GM12878 (cell line): Measurements from ENCODE around the gene OR10V1. TPM values are rescaled to one million over a fixed set of nuclear protein-coding genes. Genes with fewer than 3 reads are reported as not detected.

Experiments used
- ATAC-seq: fragments of 200-7000 bp; cut with Tn5 transposase; 3 replicates; pipeline ENCODE4 v1.9.1; 2020; ENCODE audit warnings: mild to moderate bottlenecking, moderate library complexity
- BruUV-seq: library from RNA; stranded (reverse); fragments of 400-500 nt; replicated peaks from 2 replicates; lab custom pipeline; 2021; lab: Mats Ljungman, UMichigan
- CTCF ChIA-PET: fragments of 300-600 bp; sonication (Branson Sonifier 250); formaldehyde crosslinking; extraction: SDS; loops from one replicate; lab custom pipeline; 2021; ENCODE audit warnings: inconsistent platforms; lab: Yijun Ruan, JAX
- POLR2A ChIA-PET: fragments of 350-600 bp; formaldehyde crosslinking; extraction: SDS; loops from one replicate; lab custom pipeline; 2021; ENCODE audit warnings: inconsistent platforms; lab: Charles Lee
- RAD21 ChIA-PET: fragments of 300-600 bp; sonication (Branson Sonifier 250); formaldehyde crosslinking; loops from one replicate; lab custom pipeline; 2023; ENCODE audit warnings: antibody characterized with exemption; ENCODE audit not compliant: unreplicated experiment; lab: Charles Lee
- SMC1A ChIA-PET: fragments of 300-600 bp; sonication (Branson Sonifier 250); formaldehyde crosslinking; loops from one replicate; lab custom pipeline; 2023; ENCODE audit not compliant: unreplicated experiment, uncharacterized antibody; lab: Charles Lee
- DNase-seq: peaks from one replicate; pipeline ENCODE4 v3.0.0-alpha.2; 2011; ENCODE audit warnings: low read depth, low spot score
- FAIRE-seq: peaks from 3 replicates; lab custom pipeline; 2011; peaks lifted over from hg19 to GRCh38; lab: Jason Lieb, UNC
- H2AFZ ChIP-seq: 2 replicates; pipeline ENCODE4 v1.6.0; 2011; ENCODE audit warnings: low read depth, low read length, control low read depth; ENCODE audit not compliant: control insufficient read depth
- H3K27ac ChIP-seq: 2 replicates; pipeline ENCODE4 v1.5.1; 2011; ENCODE audit warnings: control low read depth; ENCODE audit not compliant: control insufficient read depth, insufficient read depth
- H3K27me3 ChIP-seq, 2 experiments: replicated peaks in 1 of 2; 2 replicates each; pipeline versions ENCODE4 v1.6.0 to v1.6.1; 2011; ENCODE audit warnings: low read length in 1 of 2; ENCODE audit not compliant: control insufficient read depth in 2 of 2, insufficient read depth in 2 of 2
- H3K36me3 ChIP-seq, 2 experiments: 2 replicates each; pipeline ENCODE4 v1.5.1; 2011; ENCODE audit warnings: low read length in 1 of 2; ENCODE audit not compliant: control insufficient read depth in 2 of 2, insufficient read depth in 2 of 2
- H3K4me1 ChIP-seq: 2 replicates; pipeline ENCODE4 v1.6.1; 2011; ENCODE audit warnings: mild to moderate bottlenecking, low read length, moderate library complexity, mixed read lengths; ENCODE audit not compliant: control insufficient read depth, insufficient read depth
- H3K4me2 ChIP-seq: 2 replicates; pipeline ENCODE4 v1.6.0; 2011; ENCODE audit warnings: control low read depth; ENCODE audit not compliant: control insufficient read depth, insufficient read depth
- H3K4me3 ChIP-seq: fragments of 200-600 bp; sonication (generic); 2 replicates; pipeline ENCODE4 v1.5.1; 2016
- H3K79me2 ChIP-seq: 2 replicates; pipeline ENCODE4 v1.6.0; 2011; ENCODE audit warnings: low read length; ENCODE audit not compliant: control insufficient read depth, insufficient read depth
- H3K9ac ChIP-seq: 2 replicates; pipeline ENCODE4 v1.8.0; 2011; ENCODE audit warnings: low read length, control low read depth, mixed read lengths; ENCODE audit not compliant: control insufficient read depth, insufficient read depth
- H3K9me3 ChIP-seq: replicated peaks from 3 replicates; pipeline ENCODE4 v1.5.1; 2011; ENCODE audit warnings: mild to moderate bottlenecking, low read length; ENCODE audit not compliant: control insufficient read depth, insufficient read depth
- H4K20me1 ChIP-seq: 2 replicates; pipeline ENCODE4 v1.6.0; 2011; ENCODE audit not compliant: control insufficient read depth, insufficient read depth
- ATF7 ChIP-seq: fragments of 450-650 bp; IDR thresholded peaks from 2 replicates; pipeline ENCODE4 v1.6.1; 2016; ENCODE audit warnings: low read depth, mild to moderate bottlenecking
- HCFC1 ChIP-seq: fragments of 150-350 bp; IDR thresholded peaks from 2 replicates; pipeline ENCODE4 v1.6.1; 2014; ENCODE audit warnings: low read length
- HDAC2 ChIP-seq: fragments of 200-600 bp; sonication (generic); IDR thresholded peaks from 2 replicates; pipeline ENCODE4 v1.6.1; 2017
- JUNB ChIP-seq: IDR thresholded peaks from 2 replicates; pipeline ENCODE4 v1.6.1; 2016; ENCODE audit warnings: antibody characterized with exemption, mild to moderate bottlenecking
- KAT2A ChIP-seq: conservative IDR thresholded peaks from 2 replicates; pipeline ENCODE4 v1.6.1; 2011; ENCODE audit warnings: low read depth, low read length; ENCODE audit not compliant: control insufficient read depth
- KLF5 ChIP-seq: fragments of 450-650 bp; IDR thresholded peaks from 2 replicates; pipeline ENCODE4 v1.6.1; 2014; ENCODE audit warnings: mild to moderate bottlenecking; ENCODE audit not compliant: partially characterized antibody
- MTA2 ChIP-seq: fragments of 450-650 bp; IDR thresholded peaks from 2 replicates; pipeline ENCODE4 v1.6.1; 2016; ENCODE audit warnings: low read depth, mild to moderate bottlenecking, moderate library complexity
- NBN ChIP-seq: fragments of 450-650 bp; IDR thresholded peaks from 2 replicates; pipeline ENCODE4 v1.6.1; 2016
- NFYB ChIP-seq: IDR thresholded peaks from 2 replicates; pipeline ENCODE4 v1.6.1; 2011; ENCODE audit warnings: low read depth, mild to moderate bottlenecking, low read length, improper control_type of control experiment, moderate library complexity; ENCODE audit not compliant: insufficient read depth
- NRF1 ChIP-seq: conservative IDR thresholded peaks from 2 replicates; pipeline ENCODE4 v1.6.1; 2011; ENCODE audit warnings: mild to moderate bottlenecking, low read depth, low read length, improper control_type of control experiment
- POLR2AphosphoS2 ChIP-seq: IDR thresholded peaks from 2 replicates; pipeline ENCODE4 v1.6.1; 2011; ENCODE audit warnings: low read depth, mild to moderate bottlenecking, low read length, improper control_type of control experiment, moderate library complexity
- POLR2AphosphoS5 ChIP-seq: IDR thresholded peaks from 2 replicates; pipeline ENCODE4 v1.6.1; 2011; ENCODE audit warnings: mild to moderate bottlenecking, low read length, inconsistent platforms
- SMARCA5 ChIP-seq: fragments of 450-650 bp; IDR thresholded peaks from 2 replicates; pipeline ENCODE4 v1.6.1; 2017; ENCODE audit warnings: mild to moderate bottlenecking
- SREBF1 ChIP-seq: IDR thresholded peaks from 2 replicates; pipeline ENCODE4 v1.6.1; 2012; ENCODE audit warnings: mild to moderate bottlenecking, low read length
- TCF12 ChIP-seq: IDR thresholded peaks from 2 replicates; pipeline ENCODE4 v1.6.1; 2011; ENCODE audit warnings: low read depth, mild to moderate bottlenecking, low read length
- ZBTB4 ChIP-seq: fragments of 450-650 bp; formaldehyde crosslinking; IDR thresholded peaks from 2 replicates; pipeline ENCODE4 v1.4.0; 2022; ENCODE audit warnings: mild to moderate bottlenecking, moderate library complexity
- WGBS: methylation state at CpG from one replicate; pipeline ENCODE4 v1.1.6; 2016; ENCODE audit warnings: low lambda C conversion rate; ENCODE audit not compliant: insufficient replicate concordance, insufficient coverage; ENCODE audit errors: missing lambda C conversion rate; 5-methylcytosine and 5-hydroxymethylcytosine counted together
- in situ Hi-C: fragments of 300-500 bp; cut with MboI; formaldehyde crosslinking; loops from 9 replicates; pipeline ENCODE4 v1.14.3; 2018; ENCODE audit warnings: mixed read lengths
- intact Hi-C: fragments of 100-400 bp; cut with micrococcal nuclease; formaldehyde crosslinking; loops from one replicate; pipeline ENCODE4 v1.14.2; 2022; ENCODE audit not compliant: unreplicated experiment
- polyA plus RNA-seq, 11 experiments: library from polyadenylated mRNA; depleted of rRNA in 4 of 11; unstranded in 6 of 11; stranded (reverse) in 5 of 11; fragments of >200 nt; fragmentation: Nextera tagmentation in 4 of 11; fragmentation: Illumina TruSeq in 1 of 11; extraction: Ambion mirVana in 4 of 11; extraction: Trizol in 1 of 11; gene quantifications; 1 replicate in 1 of 11; 2 replicates in 10 of 11; pipeline versions ENCODE4 v1.2.1 to v1.2.3, GENCODE V29; 2011 to 2016; ENCODE audit warnings: inconsistent platforms in 2 of 11, missing spikeins in 2 of 11, low read depth in 1 of 11
- total RNA-seq, 4 experiments: library from RNA; depleted of rRNA in 3 of 4; stranded (reverse); fragments of >200 nt in 3 of 4; fragmentation: Illumina TruSeq in 1 of 4; extraction: Trizol in 1 of 4; gene quantifications; 2 replicates each; pipeline versions ENCODE4 v1.2.1 to v1.2.3, GENCODE V29; 2013 to 2021
- TF ChIP-seq, protein P1 (sequence below), 3 experiments: IDR thresholded peaks in 2 of 3; conservative IDR thresholded peaks in 1 of 3; 2 replicates each; pipeline ENCODE4 v1.5.1; 2011; ENCODE audit warnings: low read depth in 3 of 3, low read length in 3 of 3, mild to moderate bottlenecking in 3 of 3, control low read depth in 2 of 3, moderate library complexity in 2 of 3, inconsistent platforms in 1 of 3, mixed read lengths in 1 of 3; ENCODE audit not compliant: control insufficient read depth in 2 of 3, insufficient read depth in 1 of 3; ENCODE audit errors: extremely low read depth in 1 of 3
- TF ChIP-seq, protein P2 (sequence below): fragments of 450-650 bp; IDR thresholded peaks from 2 replicates; pipeline ENCODE4 v1.6.1; 2018; ENCODE audit warnings: mild to moderate bottlenecking, low read depth, moderate library complexity; ENCODE audit not compliant: partially characterized antibody

The OR10V1 gene
- total and polyA plus RNA-seq, 10 of the 15 experiments (the other 5 are each of a cell fraction or from before 2014, with no cell fraction given) = not detected

- TF ChIP-seq, protein P1, sequence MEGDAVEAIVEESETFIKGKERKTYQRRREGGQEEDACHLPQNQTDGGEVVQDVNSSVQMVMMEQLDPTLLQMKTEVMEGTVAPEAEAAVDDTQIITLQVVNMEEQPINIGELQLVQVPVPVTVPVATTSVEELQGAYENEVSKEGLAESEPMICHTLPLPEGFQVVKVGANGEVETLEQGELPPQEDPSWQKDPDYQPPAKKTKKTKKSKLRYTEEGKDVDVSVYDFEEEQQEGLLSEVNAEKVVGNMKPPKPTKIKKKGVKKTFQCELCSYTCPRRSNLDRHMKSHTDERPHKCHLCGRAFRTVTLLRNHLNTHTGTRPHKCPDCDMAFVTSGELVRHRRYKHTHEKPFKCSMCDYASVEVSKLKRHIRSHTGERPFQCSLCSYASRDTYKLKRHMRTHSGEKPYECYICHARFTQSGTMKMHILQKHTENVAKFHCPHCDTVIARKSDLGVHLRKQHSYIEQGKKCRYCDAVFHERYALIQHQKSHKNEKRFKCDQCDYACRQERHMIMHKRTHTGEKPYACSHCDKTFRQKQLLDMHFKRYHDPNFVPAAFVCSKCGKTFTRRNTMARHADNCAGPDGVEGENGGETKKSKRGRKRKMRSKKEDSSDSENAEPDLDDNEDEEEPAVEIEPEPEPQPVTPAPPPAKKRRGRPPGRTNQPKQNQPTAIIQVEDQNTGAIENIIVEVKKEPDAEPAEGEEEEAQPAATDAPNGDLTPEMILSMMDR (IDR thresholded peaks at IDR 0.05 in 2 of 3, conservative IDR thresholded peaks at IDR 0.05 in 1 of 3; ENCODE audit: control insufficient read depth in 2 of 3, extremely low read depth in 1 of 3, insufficient read depth in 1 of 3, low read depth in 3 of 3, low read length in 3 of 3) = no peak
- TF ChIP-seq POLR2AphosphoS2 = no peak
- no peak for TF ChIP-seq HDAC2
- TF ChIP-seq TCF12 = no peak
- no peak for TF ChIP-seq ZBTB4 (CRISPR knock-in tag)
- no peak for TF ChIP-seq KAT2A
- no peak for TF ChIP-seq KLF5
- TF ChIP-seq, all 136 proteins: peak for 0
Observed at GRCh38 chr11:59728154-59728553, 14.5 kb upstream of the OR10V1 start (continued).

DNA sequence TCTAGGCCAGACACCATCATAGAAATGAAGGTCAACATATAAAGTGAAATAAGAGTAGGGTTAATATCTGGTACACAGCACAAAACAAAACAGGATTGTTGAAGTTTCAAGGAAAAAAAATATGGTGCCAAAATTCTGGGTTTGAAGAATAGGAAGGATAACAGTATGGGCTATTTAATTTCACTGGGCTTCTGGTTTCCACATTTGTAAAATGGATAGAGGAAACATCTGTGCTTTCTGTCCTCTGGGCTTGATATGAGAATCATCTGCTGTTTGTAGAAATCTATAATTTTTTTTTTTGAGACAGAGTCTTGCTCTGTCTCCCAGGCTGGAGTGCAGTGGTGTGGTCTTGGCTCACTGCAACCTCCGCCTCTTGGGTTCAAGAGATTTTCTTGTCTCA lies 13.8 kb upstream of the OR10V1 start:
- DNase-seq = no peak
- no peak overlapping the region for H3K4me3 ChIP-seq
- H3K9ac ChIP-seq = no peak overlapping the region
- H3K79me2 ChIP-seq = no peaks in the 10 kb centered on the region
- no peak overlapping the region for H3K27ac ChIP-seq
- no peak overlapping the region for H3K4me2 ChIP-seq
- ChIA-PET SMC1A (interaction anchor here (1.1 kb wide), 1 partner anchor 8 kb away, joined by 3 read pairs; no protein-coding TSS in a partner anchor), CTCF (no interaction called here), POLR2A (no interaction called here), RAD21 (no interaction called here)
- H4K20me1 ChIP-seq = no peaks in the 10 kb centered on the region
- WGBS = 80% methylated on average over 1 of the region's 1 CpG
- H3K36me3 ChIP-seq = no peaks in the 10 kb centered on the region
- in situ Hi-C loops (no loop called here), intact Hi-C loops (no loop called here)
- no peak for ATAC-seq
- no peak for FAIRE-seq
- H2AFZ ChIP-seq = no peak overlapping the region
- BruUV-seq = no TSS peak
- H3K9me3 ChIP-seq = no peaks in the 10 kb centered on the region; the same call in 2 of the 3 replicates
- H3K27me3 ChIP-seq = no peaks in the 10 kb centered on the region
- H3K4me1 ChIP-seq = no peaks in the 10 kb centered on the region
- TF ChIP-seq ATF7 (no peak), MTA2 (no peak), SMARCA5 (no peak), SREBF1 (no peak), JUNB (no peak), POLR2AphosphoS5 (no peak), HCFC1 (no peak), NFYB (no peak), NRF1 (no peak), NBN (no peak)
- TF ChIP-seq, protein P2, sequence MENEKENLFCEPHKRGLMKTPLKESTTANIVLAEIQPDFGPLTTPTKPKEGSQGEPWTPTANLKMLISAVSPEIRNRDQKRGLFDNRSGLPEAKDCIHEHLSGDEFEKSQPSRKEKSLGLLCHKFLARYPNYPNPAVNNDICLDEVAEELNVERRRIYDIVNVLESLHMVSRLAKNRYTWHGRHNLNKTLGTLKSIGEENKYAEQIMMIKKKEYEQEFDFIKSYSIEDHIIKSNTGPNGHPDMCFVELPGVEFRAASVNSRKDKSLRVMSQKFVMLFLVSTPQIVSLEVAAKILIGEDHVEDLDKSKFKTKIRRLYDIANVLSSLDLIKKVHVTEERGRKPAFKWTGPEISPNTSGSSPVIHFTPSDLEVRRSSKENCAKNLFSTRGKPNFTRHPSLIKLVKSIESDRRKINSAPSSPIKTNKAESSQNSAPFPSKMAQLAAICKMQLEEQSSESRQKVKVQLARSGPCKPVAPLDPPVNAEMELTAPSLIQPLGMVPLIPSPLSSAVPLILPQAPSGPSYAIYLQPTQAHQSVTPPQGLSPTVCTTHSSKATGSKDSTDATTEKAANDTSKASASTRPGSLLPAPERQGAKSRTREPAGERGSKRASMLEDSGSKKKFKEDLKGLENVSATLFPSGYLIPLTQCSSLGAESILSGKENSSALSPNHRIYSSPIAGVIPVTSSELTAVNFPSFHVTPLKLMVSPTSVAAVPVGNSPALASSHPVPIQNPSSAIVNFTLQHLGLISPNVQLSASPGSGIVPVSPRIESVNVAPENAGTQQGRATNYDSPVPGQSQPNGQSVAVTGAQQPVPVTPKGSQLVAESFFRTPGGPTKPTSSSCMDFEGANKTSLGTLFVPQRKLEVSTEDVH = no peak
